CD4-positive, alpha-beta T cell (primary cell): ENCODE data around the gene ENG. TPM values are rescaled to one million over a fixed set of nuclear protein-coding genes. Genes with fewer than 3 reads are reported as not detected.

Source experiments
- ATAC-seq: fragments of 200-7000 bp; cut with Tn5 transposase; one replicate; pipeline ENCODE4 v1.10.0; 2022; ENCODE audit warnings: mild to moderate bottlenecking; ENCODE audit not compliant: poor library complexity
- CTCF ChIA-PET: fragments of 350-600 bp; sonication (Branson Sonifier 250); formaldehyde crosslinking; loops from one replicate; lab custom pipeline; 2021; ENCODE audit warnings: antibody characterized with exemption, inconsistent platforms; lab: Charles Lee
- POLR2A ChIA-PET: fragments of 350-600 bp; sonication (Branson Sonifier 250); formaldehyde crosslinking; loops from one replicate; lab custom pipeline; 2021; ENCODE audit warnings: antibody characterized with exemption, inconsistent platforms; lab: Charles Lee
- DNase-seq, 14 experiments: peaks; one replicate each; pipeline ENCODE4 v3.0.0-alpha.2; 2013 to 2020; ENCODE audit warnings: mixed read lengths in 2 of 14
- H3K27ac ChIP-seq, 2 donors: one replicate each; pipeline versions ENCODE4 v1.5.1 to v1.7.0; 2013; ENCODE audit warnings: low read length in 2 of 2, low read depth in 1 of 2, mild to moderate bottlenecking in 1 of 2
- H3K27me3 ChIP-seq, 2 experiments: 1 replicate in 1 of 2; 2 replicates in 1 of 2; pipeline versions ENCODE4 v1.6.1 to v1.7.0; 2013; ENCODE audit warnings: low read length in 2 of 2, control low read depth in 1 of 2, mild to moderate bottlenecking in 1 of 2, moderate library complexity in 1 of 2; ENCODE audit not compliant: insufficient read depth in 2 of 2, control insufficient read depth in 1 of 2
- H3K36me3 ChIP-seq: one replicate; pipeline ENCODE4 v1.6.1; 2013; ENCODE audit warnings: low read length, control low read depth; ENCODE audit not compliant: insufficient read depth
- H3K4me1 ChIP-seq: one replicate; pipeline ENCODE4 v1.6.1; 2013; ENCODE audit warnings: low read length, control low read depth; ENCODE audit not compliant: insufficient read depth
- H3K4me3 ChIP-seq: one replicate; pipeline ENCODE4 v1.5.1; 2013; ENCODE audit warnings: mild to moderate bottlenecking, low read length, moderate library complexity
- H3K9me3 ChIP-seq, 2 experiments: 1 replicate in 1 of 2; 2 replicates in 1 of 2; pipeline versions ENCODE4 v1.6.1 to v1.7.0; 2013; ENCODE audit warnings: low read length in 2 of 2, mild to moderate bottlenecking in 2 of 2, control low read depth in 1 of 2, moderate library complexity in 1 of 2; ENCODE audit not compliant: control insufficient read depth in 1 of 2, insufficient read depth in 1 of 2
- H3K27ac Mint-ChIP-seq: one replicate; pipeline ENCODE4 v1.8.0; 2020; ENCODE audit warnings: mixed read lengths
- H3K27me3 Mint-ChIP-seq: one replicate; pipeline ENCODE4 v1.8.0; 2021; ENCODE audit warnings: mixed read lengths
- H3K36me3 Mint-ChIP-seq: one replicate; pipeline ENCODE4 v1.8.0; 2021; ENCODE audit warnings: low read depth, mixed read lengths
- H3K4me1 Mint-ChIP-seq: one replicate; pipeline ENCODE4 v1.8.0; 2021; ENCODE audit warnings: low read depth, mixed read lengths
- H3K4me3 Mint-ChIP-seq: one replicate; pipeline ENCODE4 v1.8.0; 2020; ENCODE audit warnings: mild to moderate bottlenecking, mixed read lengths
- H3K9me3 Mint-ChIP-seq: one replicate; pipeline ENCODE4 v1.8.0; 2020; ENCODE audit warnings: mixed read lengths
- CTCF ChIP-seq: fragments of 200-600 bp; IDR thresholded peaks from one replicate; pipeline ENCODE4 v1.8.0; 2022; ENCODE audit warnings: antibody characterized with exemption, mild to moderate bottlenecking
- intact Hi-C, 2 experiments: fragments of 100-400 bp; cut with DNase I in 1 of 2; cut with micrococcal nuclease in 1 of 2; formaldehyde crosslinking; loops; one replicate each; pipeline versions ENCODE4 v1.15.1 to v1.9.0; 2023 to 2025; cut with DNase I, micrococcal nuclease
- total RNA-seq, 174 experiments: library from RNA in 2 of 174; stranded (reverse) in 2 of 174; gene quantifications; one replicate each; pipeline ENCODE4 v1.2.3 and lab custom pipeline; 2021 to 2026

Gene ENG
- total RNA-seq, 2 experiments from 2014 or later: 2.5 to 2.6 TPM

GRCh38 chr9:127877566-127877998 lies 23.1 kb upstream of the ENG start, which contains the start of gene AK1:
Gene AK1, minus strand, starts transcription at chr9:127877675. Its CDS starts 3,058 bp downstream, at chr9:127874617.
- peaks cover 5 to 6% of the 10 kb centered on the region in 2 experiments for H3K27me3 ChIP-seq
- Mint-ChIP-seq H3K4me3 (no peak within 1 kb of the TSS), H3K4me1 (no peaks in the 10 kb centered on the region), H3K9me3 (no peaks in the 10 kb centered on the region), H3K27me3 (no peaks in the 10 kb centered on the region), H3K36me3 (peaks cover 10% of the 10 kb centered on the region), H3K27ac (no peak within 1 kb of the TSS)
- H3K4me3 ChIP-seq: no peak within 1 kb of the TSS
- no peak for ATAC-seq
- H3K4me1 ChIP-seq: peaks cover 9% of the 10 kb centered on the region
- no peaks in the 10 kb centered on the region for H3K36me3 ChIP-seq
- ChIA-PET CTCF (interaction anchor here (1.4 kb wide), 1 partner anchor 8 kb away, joined by 3 read pairs; no protein-coding TSS in a partner anchor), POLR2A (no interaction called here)
- no peak for TF ChIP-seq CTCF
- DNase-seq: no peak
- H3K9me3 ChIP-seq: no peaks in the 10 kb centered on the region
- intact Hi-C loops: loop anchor here in 1 of 2 experiments (5.0 kb wide), 1 partner anchor 35 kb away; no protein-coding TSS in a partner anchor
- H3K27ac ChIP-seq: no peak within 1 kb of the TSS

GRCh38 chr9:127876764-127877562 lies 22.5 kb upstream of the ENG start:
- no peak for TF ChIP-seq CTCF
- H3K27me3 ChIP-seq: peaks cover 5 to 6% of the 10 kb centered on the region in 2 experiments
- H3K27me3 Mint-ChIP-seq: no peaks in the 10 kb centered on the region
- ATAC-seq: no peak
- H3K36me3 ChIP-seq: no peaks in the 10 kb centered on the region
- no peaks in the 10 kb centered on the region for H3K4me1 Mint-ChIP-seq
- no peak overlapping the region for H3K4me3 ChIP-seq
- no peak overlapping the region for H3K27ac Mint-ChIP-seq
- no peak overlapping the region for H3K4me3 Mint-ChIP-seq
- no peaks in the 10 kb centered on the region for H3K9me3 Mint-ChIP-seq
- POLR2A ChIA-PET: no interaction called here
- DNase-seq: no peak
- CTCF ChIA-PET: no interaction called here
- H3K9me3 ChIP-seq: no peaks in the 10 kb centered on the region
- H3K27ac ChIP-seq: no peak overlapping the region
- intact Hi-C loops: loop anchor here in 1 of 2 experiments (5.0 kb wide), 1 partner anchor 35 kb away; no protein-coding TSS in a partner anchor
- H3K36me3 Mint-ChIP-seq: peaks cover 5% of the 10 kb centered on the region
- peaks cover 9% of the 10 kb centered on the region for H3K4me1 ChIP-seq

GRCh38 chr9:127876026-127876763 lies 21.7 kb upstream of the ENG start:
- DNase-seq (no peak), ATAC-seq (no peak)
- Histone ChIP-seq H3K4me3 (no peak overlapping the region), H3K9me3 (no peaks in the 10 kb centered on the region), H3K4me1 (peaks cover 9% of the 10 kb centered on the region), H3K27me3 (peaks cover 5 to 6% of the 10 kb centered on the region in 2 experiments), H3K27ac (no peak overlapping the region), H3K36me3 (no peaks in the 10 kb centered on the region)
- no peaks in the 10 kb centered on the region for H3K27me3 Mint-ChIP-seq
- no peaks in the 10 kb centered on the region for H3K9me3 Mint-ChIP-seq
- no peak overlapping the region for H3K27ac Mint-ChIP-seq
- peaks cover 5% of the 10 kb centered on the region for H3K36me3 Mint-ChIP-seq
- intact Hi-C loops: loop anchor here in 1 of 2 experiments (5.0 kb wide), 1 partner anchor 36 kb away; no protein-coding TSS in a partner anchor
- POLR2A ChIA-PET: no interaction called here
- no peak for TF ChIP-seq CTCF
- no peak overlapping the region for H3K4me3 Mint-ChIP-seq
- no peaks in the 10 kb centered on the region for H3K4me1 Mint-ChIP-seq
- CTCF ChIA-PET: no interaction called here
